Small intestine (tissue), 7 donors: Measurements from ENCODE around the gene RBMS3. TPM values are rescaled to one million over a fixed set of nuclear protein-coding genes. Genes with fewer than 3 reads are reported as not detected.

Experiments
- DNase-seq, 2 donors: peaks; one replicate each; pipeline versions ENCODE4 v3.0.0 to v3.0.0-alpha.2; 2013
- FAIRE-seq: peaks from 2 replicates; lab custom pipeline; 2012; peaks lifted over from hg19 to GRCh38; lab: Jason Lieb, UNC
- H3K27ac ChIP-seq, 3 donors: one replicate each; pipeline ENCODE4 v1.5.1; 2013; ENCODE audit warnings: low read length in 2 of 3, mild to moderate bottlenecking in 2 of 3, control low read depth in 1 of 3, inconsistent platforms in 1 of 3, low read depth in 1 of 3, moderate library complexity in 1 of 3
- H3K27me3 ChIP-seq, 3 donors: one replicate each; pipeline ENCODE4 v1.6.1; 2013; ENCODE audit warnings: low read length in 3 of 3, inconsistent platforms in 1 of 3; ENCODE audit not compliant: control insufficient read depth in 3 of 3, insufficient read depth in 3 of 3
- H3K36me3 ChIP-seq, 3 donors: one replicate each; pipeline ENCODE4 v1.6.1; 2013; ENCODE audit warnings: low read length in 3 of 3, inconsistent platforms in 1 of 3, low read depth in 1 of 3, mild to moderate bottlenecking in 1 of 3, moderate library complexity in 1 of 3; ENCODE audit not compliant: control insufficient read depth in 3 of 3, insufficient read depth in 2 of 3
- H3K4me1 ChIP-seq, 3 donors: one replicate each; pipeline ENCODE4 v1.6.1; 2013; ENCODE audit warnings: low read length in 2 of 3, inconsistent platforms in 1 of 3, low read depth in 1 of 3, mild to moderate bottlenecking in 1 of 3, moderate library complexity in 1 of 3; ENCODE audit not compliant: control insufficient read depth in 3 of 3, insufficient read depth in 2 of 3
- H3K4me3 ChIP-seq, 3 donors: one replicate each; pipeline ENCODE4 v1.5.1; 2013; ENCODE audit warnings: low read length in 3 of 3, control low read depth in 1 of 3, inconsistent platforms in 1 of 3, low read depth in 1 of 3, mild to moderate bottlenecking in 1 of 3, moderate library complexity in 1 of 3
- H3K9me3 ChIP-seq, 2 donors: one replicate each; pipeline ENCODE4 v1.6.1; 2013; ENCODE audit warnings: low read depth in 1 of 2, low read length in 1 of 2; ENCODE audit not compliant: control insufficient read depth in 2 of 2, insufficient read depth in 1 of 2
- WGBS, 3 donors: extraction: QIAGEN DNeasy Blood & Tissue Kit; methylation state at CpG; one replicate each; pipeline ENCODE4 v1.1.7; 2013; 5-methylcytosine and 5-hydroxymethylcytosine counted together
- polyA plus RNA-seq, 4 donors: library from polyadenylated mRNA; stranded (reverse) in 3 of 4; unstranded in 1 of 4; fragments of 200-250 nt in 3 of 4; fragments of 120-200 nt in 1 of 4; gene quantifications; one replicate each; pipeline versions ENCODE4 v1.2.1 to v1.2.3, GENCODE V29; 2013
- donor health status: healthy with polysubstance abuse.
- donor health status: control.
- donor health status: control.
- donor health status: Bipolar disorder and iron deficiency.
- donor health status: healthy.

The RBMS3 gene
- polyA plus RNA-seq, 4 donors, result 0.81 to 6.4 (median 4.8) TPM; not detected in 1

DNA sequence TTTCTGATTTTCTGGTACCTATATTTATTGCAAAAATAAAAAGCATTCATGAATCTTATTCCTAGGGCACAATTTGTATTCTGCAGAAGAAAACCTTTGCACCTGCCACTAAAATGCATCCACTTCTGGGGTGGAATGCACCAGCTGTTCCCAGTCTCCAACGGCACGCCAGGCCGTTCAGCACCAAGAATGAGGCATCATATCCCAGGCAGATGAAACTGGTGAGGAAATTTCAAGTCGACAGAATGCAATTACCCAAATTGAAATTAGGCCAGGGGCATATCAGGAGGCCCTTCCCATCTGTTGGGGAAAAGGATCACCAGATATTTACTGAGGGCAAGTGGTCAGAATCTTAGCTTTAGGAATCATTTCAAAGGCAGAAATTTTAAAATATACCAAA, 13.6 kb upstream of the RBMS3 start:
- Histone ChIP-seq H3K27me3 (peaks cover 0 to 2% (median 0%) of the 10 kb centered on the region in 3 donors), H3K36me3 (no peaks in the 10 kb centered on the region), H3K27ac (no peak overlapping the region), H3K4me1 (no peaks in the 10 kb centered on the region), H3K9me3 (no peaks in the 10 kb centered on the region), H3K4me3 (no peak overlapping the region)
- no peak for FAIRE-seq
- no peak for DNase-seq
- WGBS, 3 donors, result 78 to 86% (median 80%) methylated on average over 4 of the region's 4 CpGs

DNA sequence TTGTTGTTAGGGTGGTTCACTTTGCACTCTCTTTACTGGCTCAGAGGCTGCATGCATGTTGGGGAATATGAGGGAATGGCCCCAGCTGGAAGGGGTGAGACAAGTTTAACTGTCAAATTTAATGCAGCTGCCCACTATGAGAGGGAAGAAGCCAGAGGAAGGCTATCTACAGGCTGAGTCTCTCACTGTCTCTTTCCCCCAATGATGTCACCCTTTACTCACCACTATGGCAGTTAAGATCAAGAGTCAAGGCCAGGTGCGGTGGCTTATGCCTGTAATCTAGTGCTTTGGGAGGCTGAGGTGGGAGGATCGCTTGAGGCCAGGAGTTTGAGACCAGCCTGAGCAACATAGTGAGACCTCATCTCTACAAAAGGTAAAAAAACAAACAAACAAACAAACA, 12.2 kb upstream of the RBMS3 start:
- Histone ChIP-seq H3K4me3 (no peak overlapping the region), H3K27ac (no peak overlapping the region), H3K4me1 (no peaks in the 10 kb centered on the region), H3K27me3 (peaks cover 0 to 2% (median 0%) of the 10 kb centered on the region in 3 donors), H3K36me3 (no peaks in the 10 kb centered on the region), H3K9me3 (no peaks in the 10 kb centered on the region)
- FAIRE-seq (no peak), DNase-seq (no peak)
- WGBS, 3 donors, result 79 to 91% (median 81%) methylated on average over 2 of the region's 2 CpGs

DNA sequence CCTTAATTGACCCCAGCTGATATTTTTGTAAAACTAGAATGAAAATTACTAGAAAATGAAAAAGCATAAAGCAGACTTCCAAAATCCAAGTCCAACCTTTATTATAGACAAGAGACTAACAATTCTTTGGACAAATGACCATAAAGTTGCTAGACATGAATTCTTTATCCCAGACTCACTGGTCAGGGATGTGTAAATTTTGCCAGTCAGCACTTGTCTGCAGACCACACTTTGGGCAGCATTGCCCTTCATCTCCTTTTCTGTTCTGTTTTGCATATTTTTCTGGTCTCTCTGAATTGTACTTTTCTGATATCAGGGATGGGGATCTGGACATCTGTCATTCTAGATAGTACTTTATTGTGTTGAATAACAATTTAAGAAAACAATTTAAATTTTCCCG, 10.1 kb upstream of the RBMS3 start:
- Histone ChIP-seq H3K4me1 (no peaks in the 10 kb centered on the region), H3K9me3 (no peaks in the 10 kb centered on the region), H3K27me3 (no peaks in the 10 kb centered on the region), H3K4me3 (no peak overlapping the region), H3K36me3 (no peaks in the 10 kb centered on the region), H3K27ac (no peak overlapping the region)
- WGBS, 3 donors, result 90 to 94% (median 92%) methylated on average over 1 of the region's 1 CpG
- DNase-seq, result no peak
- no peak for FAIRE-seq

DNA sequence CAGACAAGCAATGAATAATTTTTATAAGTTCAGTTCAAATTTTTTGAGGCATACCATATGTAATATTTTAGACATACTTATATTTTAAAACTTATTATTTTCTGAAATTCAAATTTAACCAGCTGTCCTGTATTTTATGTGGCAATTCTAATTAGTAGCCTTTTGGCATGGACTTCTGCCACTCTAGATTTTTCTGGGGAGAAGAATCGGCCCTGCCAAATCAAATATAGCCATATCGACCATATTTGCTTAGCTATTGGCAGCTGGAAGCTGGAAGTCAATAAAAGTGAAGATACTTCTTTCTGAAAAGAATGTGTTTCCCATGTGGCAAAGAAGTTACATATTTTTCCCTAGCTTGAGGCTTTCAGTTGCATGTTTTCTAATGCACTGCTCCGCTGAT, 9.4 kb upstream of the RBMS3 start:
- H3K36me3 ChIP-seq, result no peaks in the 10 kb centered on the region
- H3K27me3 ChIP-seq, result no peaks in the 10 kb centered on the region
- no peak overlapping the region for H3K27ac ChIP-seq
- no peak overlapping the region for H3K4me3 ChIP-seq
- WGBS, 3 donors, result 55 to 80% (median 64%) methylated on average over 3 of the region's 3 CpGs
- H3K9me3 ChIP-seq, result no peaks in the 10 kb centered on the region
- FAIRE-seq (no peak), DNase-seq (no peak)
- H3K4me1 ChIP-seq, result no peaks in the 10 kb centered on the region

DNA sequence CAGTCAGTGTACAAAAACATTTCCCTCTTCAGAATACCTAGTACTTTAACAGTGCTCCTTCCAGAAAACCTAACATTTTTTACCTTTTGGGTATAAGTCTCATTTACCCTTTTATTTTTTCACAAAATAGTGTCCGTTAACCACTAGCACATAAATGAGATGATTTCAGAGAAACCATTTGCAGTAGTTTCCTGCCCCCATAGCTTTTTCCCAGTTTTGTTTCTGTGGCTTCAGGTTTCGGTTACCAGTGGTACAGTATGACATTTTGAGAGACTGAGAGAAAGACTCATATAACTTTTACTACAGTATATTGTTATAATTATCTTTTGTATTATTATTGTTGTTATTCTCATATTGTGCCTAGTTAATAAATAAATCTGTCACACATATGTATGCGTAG, 6.2 kb upstream of the RBMS3 start:
- Histone ChIP-seq H3K27ac (no peak overlapping the region), H3K27me3 (no peaks in the 10 kb centered on the region), H3K4me1 (no peaks in the 10 kb centered on the region), H3K4me3 (no peak overlapping the region), H3K36me3 (no peaks in the 10 kb centered on the region), H3K9me3 (no peaks in the 10 kb centered on the region)
- 83 to 90% (median 88%) methylated on average over 3 of the region's 3 CpGs for WGBS, 3 donors
- no peak for FAIRE-seq
- DNase-seq, result no peak

DNA sequence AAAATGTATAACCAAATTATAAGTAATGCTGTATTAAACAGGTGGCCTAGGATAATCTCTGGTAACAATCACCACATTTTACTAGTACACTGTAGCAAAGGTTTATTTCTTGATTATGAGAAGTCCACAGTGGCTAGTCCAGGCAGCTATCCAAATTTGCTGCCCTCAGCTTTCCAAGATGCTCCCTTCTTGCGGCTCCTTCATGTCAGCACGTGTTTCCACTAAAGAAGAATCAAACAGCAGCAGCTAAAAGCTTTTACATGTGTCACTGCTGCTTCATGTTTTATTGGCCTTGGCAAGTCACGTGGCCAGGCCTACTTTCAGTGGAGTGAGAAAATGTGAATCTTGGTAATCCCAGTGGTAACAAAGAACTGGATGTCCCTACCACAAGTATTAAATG, 5.6 kb upstream of the RBMS3 start:
- WGBS, 3 donors, result 56 to 78% (median 66%) methylated on average over 3 of the region's 3 CpGs
- Histone ChIP-seq H3K36me3 (no peaks in the 10 kb centered on the region), H3K27ac (no peak overlapping the region), H3K9me3 (no peaks in the 10 kb centered on the region), H3K27me3 (peaks cover 0 to 2% (median 0%) of the 10 kb centered on the region in 3 donors), H3K4me3 (no peak overlapping the region), H3K4me1 (no peaks in the 10 kb centered on the region)
- no peak for FAIRE-seq
- DNase-seq, result no peak

DNA sequence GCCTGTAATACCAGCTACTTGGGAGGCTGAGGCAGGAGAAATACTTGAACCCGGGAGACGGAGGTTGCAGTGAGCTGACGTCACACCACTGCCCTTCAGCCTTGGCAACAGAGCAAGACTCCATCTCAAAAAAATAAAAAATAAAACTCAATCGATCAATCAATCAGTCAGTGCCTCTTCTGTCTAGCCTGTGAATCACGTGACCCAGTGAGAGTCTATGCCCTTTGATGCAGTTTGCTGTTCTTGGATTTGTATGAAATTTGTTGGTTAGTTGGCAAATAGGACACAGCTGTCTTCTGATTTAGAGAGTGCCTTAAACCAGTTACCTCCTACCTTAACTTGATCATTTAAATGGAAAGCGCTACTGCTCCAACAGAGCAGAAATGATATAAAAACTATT, 3.6 kb upstream of the RBMS3 start:
- no peak overlapping the region for H3K27ac ChIP-seq
- peaks cover 0 to 5% (median 0%) of the 10 kb centered on the region in 3 donors for H3K4me1 ChIP-seq
- peaks cover 0 to 2% (median 0%) of the 10 kb centered on the region in 3 donors for H3K27me3 ChIP-seq
- FAIRE-seq (no peak), DNase-seq (no peak)
- no peak overlapping the region for H3K4me3 ChIP-seq
- H3K9me3 ChIP-seq, result no peaks in the 10 kb centered on the region
- WGBS, 3 donors, result 88 to 94% (median 88%) methylated on average over 6 of the region's 6 CpGs
- H3K36me3 ChIP-seq, result no peaks in the 10 kb centered on the region

DNA sequence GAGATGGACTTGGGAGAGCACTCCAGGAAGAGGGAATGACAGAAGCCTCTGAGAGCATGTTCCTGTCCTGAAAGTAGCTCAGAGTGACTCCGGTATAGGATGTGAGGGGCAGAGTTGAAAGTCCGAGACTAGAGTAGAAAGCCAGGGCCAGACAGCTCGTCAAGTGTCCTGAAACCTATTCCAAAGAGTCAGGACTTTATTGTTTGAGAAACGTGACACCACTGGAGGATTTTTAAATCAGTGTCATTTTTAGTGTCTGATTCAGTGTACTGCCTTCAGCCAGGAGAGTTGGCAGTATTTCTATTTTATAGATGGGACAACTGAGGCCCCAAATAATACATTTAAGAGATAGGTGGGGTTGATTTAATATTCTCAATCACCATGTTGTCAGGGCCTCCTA, 1.6 kb upstream of the RBMS3 start:
- no peak overlapping the region for H3K4me3 ChIP-seq

DNA sequence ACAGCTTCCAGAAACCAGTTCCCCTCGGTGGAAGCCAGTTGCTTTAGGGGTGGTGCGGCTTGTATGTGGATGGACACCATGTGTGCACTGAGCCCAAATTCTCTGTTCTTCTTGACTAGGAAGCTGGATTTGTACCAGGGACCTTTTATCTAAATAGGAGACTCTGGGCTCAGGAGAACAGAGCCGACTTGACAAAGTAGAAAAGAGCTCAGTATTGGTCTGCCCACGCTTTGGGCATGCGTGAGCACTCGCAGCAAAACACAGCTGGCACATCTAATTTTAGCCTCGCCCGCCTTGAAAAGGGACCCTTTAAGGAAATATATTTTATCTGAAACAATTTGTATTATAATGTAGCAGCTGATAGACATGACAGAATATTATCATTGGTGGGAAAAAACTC, 1.1 kb upstream of the RBMS3 start:
- H3K4me3 ChIP-seq, result no peak overlapping the region
- H3K36me3 ChIP-seq, result no peaks in the 10 kb centered on the region
- no peaks in the 10 kb centered on the region for H3K9me3 ChIP-seq
- DNase-seq (no peak), FAIRE-seq (no peak)
- H3K27me3 ChIP-seq, result peaks cover 0 to 2% (median 0%) of the 10 kb centered on the region in 3 donors
- no peak overlapping the region for H3K27ac ChIP-seq
- H3K4me1 ChIP-seq, result peaks cover 0 to 5% (median 0%) of the 10 kb centered on the region in 3 donors
- WGBS, 3 donors, result 71 to 80% (median 75%) methylated on average over 8 of the region's 8 CpGs

More for the DNA sequence above, 1.6 kb upstream of the RBMS3 start:
- DNase-seq (no peak), FAIRE-seq (no peak)
- Histone ChIP-seq H3K36me3 (no peaks in the 10 kb centered on the region), H3K4me1 (peaks cover 0 to 5% (median 0%) of the 10 kb centered on the region in 3 donors), H3K27ac (no peak overlapping the region), H3K27me3 (peaks cover 0 to 2% (median 0%) of the 10 kb centered on the region in 3 donors), H3K9me3 (no peaks in the 10 kb centered on the region)
- WGBS, 3 donors, result 48 to 66% (median 52%) methylated on average over 4 of the region's 4 CpGs
